ENCODE measurements around the gene SLC35G3.
A peak's percentile ranks its signal among the peaks of the same experiment; 100 is the strongest.
"Not testable (repeated sequence)": the region's sequence is repeated elsewhere in the genome, so short reads cannot be mapped to it uniquely, and the experiment has no call there.

Gene SLC35G3

DNA sequence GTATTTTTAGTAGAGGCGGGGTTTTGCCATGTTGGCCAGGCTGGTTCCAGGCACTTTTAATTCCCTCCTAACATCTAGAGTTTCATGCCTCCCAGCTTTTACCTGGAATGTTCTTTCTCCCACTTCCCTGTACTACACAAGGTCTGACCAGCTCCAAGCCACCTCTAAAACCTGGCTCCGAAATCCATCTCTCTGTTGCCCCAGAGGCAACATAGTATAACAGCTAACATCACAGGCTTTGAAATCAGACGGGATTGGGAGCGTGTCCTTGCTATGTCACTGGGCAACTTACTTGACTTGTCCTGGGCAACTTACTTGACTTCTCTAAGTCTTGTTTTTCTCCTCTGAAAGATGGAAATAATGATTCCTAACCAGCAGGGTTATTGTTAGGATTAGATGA is 31.4 kb downstream of the SLC35G3 start:
- no peak for DNase-seq

DNA sequence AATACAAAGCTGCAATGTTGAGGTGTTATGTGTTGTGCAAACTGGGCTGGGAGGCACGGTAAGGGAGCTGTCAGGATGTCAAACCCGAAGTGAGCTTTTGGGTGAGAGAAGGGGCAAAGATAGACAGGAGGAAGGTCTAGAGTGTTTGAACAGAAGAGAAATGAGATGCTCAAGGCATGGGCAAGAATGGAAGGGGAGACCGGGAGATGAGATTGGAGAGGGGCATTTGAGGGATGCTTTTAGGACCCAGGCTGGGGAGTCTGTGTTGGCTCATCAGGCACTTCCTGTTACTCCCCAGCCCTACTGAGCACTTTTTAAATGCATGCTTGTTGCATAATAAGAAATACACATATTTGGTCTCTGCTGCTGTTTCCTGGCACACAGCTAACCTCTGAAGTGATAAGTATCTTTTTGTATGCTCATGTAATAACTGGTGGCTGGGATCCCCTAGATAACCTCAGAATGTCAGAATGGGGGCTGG is 32.9 kb downstream of the SLC35G3 start:
- no peak for DNase-seq

DNA sequence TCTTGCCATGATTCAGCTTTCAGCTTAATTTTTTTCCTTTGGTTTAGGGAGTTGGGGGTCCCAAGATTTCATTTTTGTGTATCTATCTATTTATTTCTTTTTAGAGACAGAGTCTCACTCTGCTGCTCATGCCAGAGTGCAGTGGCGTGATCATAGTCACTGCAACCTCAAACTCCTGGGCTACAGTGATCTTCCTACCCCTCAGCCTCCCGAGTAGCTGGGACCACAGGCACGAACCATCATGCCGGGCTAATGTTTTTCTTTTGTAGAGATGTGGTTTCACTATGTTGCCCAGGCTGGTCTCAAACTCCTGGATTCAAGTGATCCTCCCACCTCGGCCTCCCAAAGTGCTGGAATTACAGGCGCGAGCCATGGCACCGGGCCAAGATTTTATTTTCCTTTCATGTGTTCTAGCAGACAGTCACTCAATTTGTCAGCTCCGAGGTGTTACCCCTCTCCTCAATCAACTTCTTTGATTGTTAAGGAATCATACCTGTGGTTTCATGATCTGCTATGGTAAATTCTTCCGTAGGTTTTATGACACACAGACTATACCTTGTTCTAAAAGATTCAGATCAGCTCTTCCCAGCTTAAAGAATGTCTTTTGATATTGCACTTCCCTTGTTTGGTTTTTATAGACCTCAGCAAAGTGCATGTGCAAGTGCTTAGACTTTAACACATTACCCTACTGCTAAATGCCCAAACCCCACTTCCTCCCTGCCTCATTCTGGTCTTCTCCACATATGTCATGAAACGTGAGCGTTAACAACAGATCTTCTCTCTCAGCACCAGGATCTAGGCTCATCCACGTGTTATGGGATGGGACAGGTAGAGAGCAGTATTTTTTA is 33.6 kb downstream of the SLC35G3 start:
- peak; percentile 47 for DNase-seq

DNA sequence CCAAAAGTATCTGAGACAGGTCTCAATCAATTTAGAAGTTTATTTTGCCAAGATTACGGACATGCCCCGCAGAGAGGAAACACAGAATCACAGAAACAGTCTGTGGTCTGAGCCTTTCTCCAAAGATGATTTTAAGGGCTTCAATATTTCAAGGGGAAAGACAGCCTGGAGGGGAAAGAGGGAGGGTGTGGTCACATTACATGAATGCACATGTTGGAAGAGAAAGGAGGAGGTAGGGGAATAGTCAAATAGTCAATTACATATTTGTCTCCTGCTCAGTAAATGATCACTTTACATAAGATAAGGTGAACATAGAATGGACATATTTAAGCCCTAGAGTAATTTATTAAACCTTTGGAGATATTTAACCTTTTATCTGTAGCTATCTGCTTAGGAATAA is 34.3 kb downstream of the SLC35G3 start:
- DNase-seq: no peak

DNA sequence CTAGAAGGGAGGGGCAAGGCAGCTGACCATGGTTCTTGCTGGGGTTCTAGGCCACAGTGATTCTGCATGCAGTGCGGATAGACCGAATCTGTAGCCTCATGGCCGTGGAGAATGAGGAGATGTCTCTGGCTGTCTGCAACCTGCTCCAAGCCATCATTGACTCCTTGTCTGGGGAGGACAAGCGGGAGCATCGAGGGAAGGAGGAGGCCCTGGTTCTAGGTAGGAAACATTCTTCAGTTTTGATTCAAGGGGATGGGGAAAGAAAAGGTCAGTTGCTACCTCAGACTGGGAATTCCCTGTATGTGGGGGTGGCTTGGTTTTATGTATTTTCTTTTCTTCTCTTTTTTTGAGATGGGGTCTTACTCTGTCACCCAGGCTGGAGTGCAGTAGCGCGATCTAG is 38.9 kb downstream of the SLC35G3 start:
- DNase-seq: no peak

DNA sequence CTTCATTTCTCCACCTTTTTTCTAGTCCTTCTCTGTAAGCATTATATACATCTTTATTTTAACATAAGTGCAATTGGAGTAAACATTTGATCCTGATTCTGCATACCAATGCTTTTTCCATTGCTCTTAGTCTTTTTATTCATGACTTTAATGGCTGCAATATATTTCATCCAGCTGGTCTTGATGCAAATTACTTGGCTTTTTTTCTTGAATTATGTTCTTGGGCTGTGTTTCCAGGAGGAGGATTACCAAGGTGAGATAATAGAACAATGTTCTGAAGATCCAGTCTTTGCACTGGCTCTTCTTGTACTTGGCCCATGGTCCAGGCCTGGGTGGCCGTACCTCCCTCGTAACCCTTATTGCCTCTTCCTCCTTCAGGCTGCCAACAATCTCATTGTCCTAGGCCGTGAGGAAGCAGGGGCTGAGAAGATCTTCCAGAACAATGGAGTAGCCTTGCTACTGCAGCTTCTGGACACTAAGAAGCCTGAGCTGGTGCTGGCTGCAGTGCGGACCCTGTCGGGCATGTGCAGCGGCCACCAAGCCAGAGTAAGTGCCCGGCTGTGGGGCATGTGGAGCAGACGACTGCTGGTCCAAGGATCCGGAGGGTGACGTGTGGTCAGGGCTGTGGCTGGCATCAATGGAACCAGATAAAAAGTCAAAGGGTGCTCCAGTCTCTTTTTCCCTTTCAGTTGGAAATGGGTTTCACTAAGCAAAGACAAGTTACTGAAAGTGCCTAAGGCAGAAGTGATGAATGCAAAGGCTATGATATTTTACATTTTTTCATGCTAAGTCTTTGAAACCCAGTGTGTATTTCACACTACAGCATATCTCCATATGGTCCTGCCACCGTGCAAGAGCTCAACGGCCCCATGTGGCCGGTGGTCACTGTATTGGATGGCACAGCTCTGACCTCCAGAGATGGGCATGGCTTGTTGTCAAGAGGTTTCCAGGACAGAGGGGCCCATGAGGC is 39.7 kb downstream of the SLC35G3 start:
- DNase-seq: no peak

DNA sequence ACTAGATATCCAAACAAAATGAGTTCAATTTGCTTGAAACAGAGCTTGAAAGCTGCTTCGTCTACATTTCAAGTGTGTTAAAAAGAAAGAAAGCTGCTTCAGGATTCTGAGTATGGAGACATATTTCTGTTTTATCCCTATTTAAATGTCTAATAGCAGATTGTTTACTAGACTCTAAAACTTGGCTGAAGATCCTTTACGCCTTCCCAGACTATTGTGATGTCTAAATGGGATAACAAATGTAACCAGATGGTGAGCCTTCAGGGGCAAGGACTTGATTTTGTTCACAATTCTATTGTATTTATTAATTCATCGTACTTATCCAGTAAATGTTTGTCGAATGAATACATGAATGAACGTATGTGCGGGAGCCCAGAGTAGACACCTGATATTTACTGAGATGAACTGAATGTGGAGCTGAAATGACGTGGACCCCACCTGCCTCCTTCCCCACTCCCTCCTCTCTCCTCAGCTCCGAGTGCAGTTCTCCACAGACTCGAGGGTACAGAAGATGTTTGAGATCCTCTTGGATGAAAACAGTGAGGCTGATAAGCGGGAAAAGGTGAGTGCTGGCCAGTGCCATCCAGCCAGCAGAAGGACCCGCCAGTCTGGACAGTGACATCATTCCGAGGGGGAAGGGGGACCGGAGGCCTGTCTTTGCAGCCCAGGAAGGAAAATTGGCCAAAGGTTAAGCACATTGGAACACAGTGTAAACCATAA is 41.6 kb downstream of the SLC35G3 start:
- no peak for DNase-seq

DNA sequence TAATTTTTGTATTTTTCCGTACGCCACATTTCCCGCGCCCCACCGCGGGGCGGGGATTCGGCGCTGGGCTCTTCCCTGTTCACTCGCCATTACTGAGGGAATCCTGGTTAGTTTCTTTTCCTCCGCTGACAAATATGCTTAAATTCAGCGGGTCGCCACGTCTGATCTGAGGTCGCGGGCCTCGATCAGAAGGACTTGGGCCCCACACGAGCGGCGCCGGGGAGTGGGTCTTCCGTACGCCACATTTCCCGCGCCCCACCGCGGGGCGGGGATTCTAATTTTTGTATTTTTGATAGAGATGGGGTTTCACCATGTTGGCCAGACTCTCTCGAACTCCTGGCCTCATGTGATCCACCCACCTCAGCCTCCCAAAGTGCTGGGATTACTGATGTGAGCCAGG is 43.1 kb downstream of the SLC35G3 start:
- DNase-seq: not testable (repeated sequence)

DNA sequence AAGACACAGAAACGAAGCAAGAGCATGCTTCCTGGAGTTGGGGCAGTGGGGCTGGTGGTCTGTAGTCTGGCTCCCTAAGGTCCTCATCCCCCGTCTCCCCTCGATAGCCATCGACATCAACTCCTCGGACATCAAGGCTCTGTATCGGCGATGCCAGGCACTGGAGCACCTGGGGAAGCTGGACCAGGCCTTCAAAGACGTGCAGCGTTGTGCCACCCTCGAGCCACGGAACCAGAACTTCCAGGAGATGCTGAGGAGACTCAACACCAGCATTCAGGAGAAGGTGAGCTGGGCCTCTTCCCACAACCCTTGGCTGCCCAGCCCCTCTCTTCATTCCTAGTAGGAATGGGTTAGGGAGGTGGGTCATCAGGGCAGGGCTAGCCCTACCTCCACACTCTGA is 44.3 kb downstream of the SLC35G3 start:
- DNase-seq: no peak

DNA sequence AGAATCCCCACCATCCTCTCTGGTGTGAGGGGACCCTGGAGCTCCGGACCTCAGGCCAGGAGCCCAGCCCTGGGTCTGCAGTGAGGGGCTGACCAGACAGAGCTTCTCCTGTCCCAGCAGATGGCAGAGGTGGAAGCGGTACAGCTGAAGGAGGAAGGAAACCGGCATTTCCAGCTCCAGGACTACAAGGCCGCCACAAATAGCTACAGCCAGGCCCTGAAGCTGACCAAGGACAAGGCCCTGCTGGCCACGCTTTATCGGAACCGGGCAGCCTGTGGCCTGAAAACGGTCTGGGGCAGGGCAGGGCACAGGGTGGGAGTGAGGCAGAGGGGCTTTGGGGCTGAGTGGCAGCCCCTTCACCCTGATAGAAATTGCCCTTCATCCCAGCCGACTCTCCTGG is 46.0 kb downstream of the SLC35G3 start:
- DNase-seq: no peak

DNA sequence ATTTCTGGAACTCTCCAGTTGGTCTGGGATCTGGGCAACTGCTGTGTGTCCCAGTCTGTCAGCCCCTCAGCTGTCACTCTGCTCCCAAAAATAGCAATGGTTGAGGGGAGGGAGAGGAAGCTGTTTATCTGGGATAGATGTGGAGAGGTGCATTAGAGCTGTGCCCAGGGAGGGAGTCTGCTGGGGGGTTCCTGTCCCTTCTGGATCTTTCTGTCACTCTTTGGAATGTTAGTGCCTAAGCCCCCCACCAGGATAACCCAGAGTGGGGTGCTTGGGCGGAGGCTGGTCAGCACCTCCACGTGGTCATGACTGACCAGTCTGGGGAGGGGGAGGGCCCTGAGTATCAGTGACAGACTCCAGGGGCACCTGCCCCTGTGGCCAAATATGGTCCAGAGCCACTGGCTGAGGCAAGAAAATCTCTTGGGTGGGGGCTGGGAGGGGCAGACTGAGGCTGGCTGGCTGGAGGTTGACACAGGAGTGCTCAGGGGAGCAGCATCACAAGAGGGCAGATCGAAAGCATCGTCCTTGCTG is 46.8 kb downstream of the SLC35G3 start, which contains the start of gene UNC45B:
Gene UNC45B (plus strand): TSS at position 443 of the 531 bp plus-strand sequence. CDS start 447 bp downstream, outside the sequence.
- DNase-seq: no peak

DNA sequence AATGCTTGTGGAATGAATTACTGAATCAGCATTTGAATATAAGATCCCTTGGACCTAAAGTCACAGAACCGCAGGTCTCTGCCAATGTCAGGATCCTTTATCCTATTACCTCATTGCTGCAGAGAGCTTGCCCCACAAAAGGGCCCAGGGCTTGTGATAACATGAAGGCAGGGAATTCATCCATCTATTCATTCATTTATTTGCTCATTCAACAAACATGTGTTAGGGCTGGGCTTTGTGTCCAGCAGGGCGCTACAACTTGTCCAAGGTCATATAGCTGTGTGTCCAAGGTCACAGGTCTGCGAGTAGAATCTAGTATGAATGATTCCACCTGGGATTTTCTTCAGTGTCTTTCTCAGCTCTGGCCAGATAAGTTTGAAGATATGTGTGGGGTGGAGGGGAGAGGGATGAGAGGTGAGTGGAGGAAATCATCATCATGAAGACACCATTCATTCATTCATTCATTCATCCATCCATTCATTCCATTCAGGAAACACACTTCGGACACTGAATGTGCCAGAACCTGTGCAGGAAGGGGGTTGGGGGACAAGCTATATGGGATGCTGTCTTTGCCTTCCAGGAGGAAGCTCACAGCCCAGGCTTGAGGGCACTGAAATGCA is 47.9 kb downstream of the SLC35G3 start:
- DNase-seq: no peak

DNA sequence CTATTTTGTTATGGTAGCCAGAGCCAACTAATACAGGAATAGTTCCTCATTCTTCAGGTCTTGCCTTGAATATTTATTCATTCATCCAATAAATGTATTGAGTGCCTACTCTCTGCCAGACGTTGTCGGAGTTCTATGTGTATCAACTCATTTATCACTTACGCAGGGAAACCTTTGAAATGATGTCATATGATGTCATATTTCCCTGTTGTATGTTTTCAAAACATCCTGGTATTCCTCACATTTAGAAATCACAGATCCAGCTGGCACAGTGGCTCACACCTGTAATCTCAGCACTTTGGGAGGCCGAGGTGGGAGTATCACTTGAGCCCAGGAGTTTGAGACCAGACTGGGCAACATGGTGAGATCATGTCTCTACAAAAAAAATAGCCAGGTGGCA is 49.4 kb downstream of the SLC35G3 start:
- DNase-seq: no peak
